ENCODE results near the gene OFD1. TPM values are rescaled to one million over a fixed set of nuclear protein-coding genes. Genes with fewer than 3 reads are reported as not detected.

Gene OFD1
- total and polyA plus RNA-seq, 4 donors: 8.4 to 61.6 (median 29.2) TPM

DNA sequence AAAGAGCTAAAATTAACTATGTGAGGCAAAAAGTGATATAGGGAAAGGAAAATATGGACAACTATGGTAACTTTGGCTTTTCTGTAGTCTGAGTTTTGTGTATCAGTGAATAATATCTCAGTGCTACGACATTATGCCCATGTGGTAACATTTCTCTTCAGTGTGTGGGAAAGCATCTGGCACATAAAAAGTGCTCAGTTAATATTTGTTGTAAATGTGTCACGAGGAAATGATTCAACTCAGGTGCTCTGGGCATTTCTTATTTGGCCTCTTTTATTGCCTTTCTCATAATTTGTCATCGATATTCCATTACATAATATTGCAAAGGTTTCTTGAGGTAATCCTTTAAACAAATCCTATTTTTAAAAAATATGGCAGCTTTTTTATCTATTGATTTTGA is 17.6 kb downstream of the OFD1 start:
- WGBS, 2 donors: 81 to 83% methylated on average over 3 of the region's 3 CpGs
- H3K4me1 ChIP-seq (ENCODE audit: control insufficient read depth in 1 of 2, insufficient read depth in 2 of 2, low read length in 2 of 2): no peaks in the 10 kb centered on the region
- no peak for ATAC-seq (ENCODE audit: low FRiP score)
- intact Hi-C loops (cut with DNase I): no loop called here
- no peak overlapping the region for H3K27ac ChIP-seq (ENCODE audit: low read depth in 1 of 2, low read length in 2 of 2)
- H3K27me3 ChIP-seq (ENCODE audit: control insufficient read depth in 1 of 2, insufficient read depth in 2 of 2, low read length in 1 of 2): no peaks in the 10 kb centered on the region
- no peak for DNase-seq
- no peak overlapping the region for H3K4me3 ChIP-seq (ENCODE audit: low read length in 2 of 2)
- no peaks in the 10 kb centered on the region for H3K9me3 ChIP-seq (ENCODE audit: control insufficient read depth, low read length)
- peaks cover 0 to 2% of the 10 kb centered on the region in 2 donors for H3K36me3 ChIP-seq (ENCODE audit: control insufficient read depth in 1 of 2, insufficient read depth in 2 of 2, low read length in 1 of 2)

DNA sequence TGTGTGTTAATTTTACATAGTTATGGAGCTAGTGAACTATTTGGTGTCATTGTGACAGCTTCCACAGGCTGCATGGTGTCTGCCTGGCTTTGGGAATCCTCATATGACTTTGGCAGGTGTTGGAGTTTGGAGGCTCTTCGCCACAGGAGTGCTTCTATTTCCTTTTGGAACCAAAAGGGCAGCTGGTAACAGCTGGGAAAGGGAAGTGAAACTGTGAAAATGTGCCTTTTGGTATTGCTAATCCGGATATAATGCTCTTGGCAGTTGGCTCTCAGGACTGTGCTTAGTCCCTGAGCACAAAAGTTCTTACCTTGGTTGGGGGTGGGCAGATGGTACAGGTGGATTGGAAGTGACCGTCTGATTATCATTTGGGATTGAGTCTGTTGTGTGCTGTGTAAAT is 18.1 kb downstream of the OFD1 start:
- intact Hi-C loops (cut with DNase I): no loop called here
- WGBS, 2 donors: 77 to 79% methylated on average over 3 of the region's 3 CpGs

DNA sequence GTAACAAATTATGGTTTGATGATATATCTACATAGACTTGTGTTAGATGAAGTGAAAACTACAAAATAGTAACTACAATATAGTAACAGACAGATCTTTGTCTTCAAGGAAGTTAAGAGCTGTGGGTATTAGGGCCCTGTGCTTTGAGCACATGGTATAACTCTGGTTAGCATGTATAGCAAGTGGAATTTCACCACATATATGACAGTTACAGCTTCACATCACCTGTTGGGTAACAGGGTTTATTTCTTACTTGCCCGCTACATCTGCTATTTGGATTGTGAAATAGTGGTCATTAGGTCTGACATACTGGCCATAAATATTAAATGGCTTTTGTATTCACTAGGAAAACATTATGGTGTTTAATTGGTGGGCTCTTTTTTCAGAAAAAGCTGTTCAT is 20.2 kb downstream of the OFD1 start:
- ATAC-seq (ENCODE audit: low FRiP score) (no peak), DNase-seq (no peak)
- Histone ChIP-seq H3K27ac (ENCODE audit: low read depth in 1 of 2, low read length in 2 of 2) (no peak overlapping the region), H3K9me3 (ENCODE audit: control insufficient read depth, low read length) (no peaks in the 10 kb centered on the region), H3K4me1 (ENCODE audit: control insufficient read depth in 1 of 2, insufficient read depth in 2 of 2, low read length in 2 of 2) (no peaks in the 10 kb centered on the region), H3K4me3 (ENCODE audit: low read length in 2 of 2) (no peak overlapping the region), H3K36me3 (ENCODE audit: control insufficient read depth in 1 of 2, insufficient read depth in 2 of 2, low read length in 1 of 2) (peaks cover 2% of the 10 kb centered on the region in 2 donors), H3K27me3 (ENCODE audit: control insufficient read depth in 1 of 2, insufficient read depth in 2 of 2, low read length in 1 of 2) (no peaks in the 10 kb centered on the region)
- 98 to 99% methylated on average over 1 of the region's 1 CpG for WGBS, 2 donors
- intact Hi-C loops (cut with DNase I): loop anchor here in 1 of 2 donors (5.0 kb wide), 1 partner anchor 273 kb away; the partner anchor contains the start of gene GEMIN8

More for the DNA sequence above, 18.1 kb downstream of the OFD1 start:
- Histone ChIP-seq H3K4me3 (ENCODE audit: low read length in 2 of 2) (no peak overlapping the region), H3K27me3 (ENCODE audit: control insufficient read depth in 1 of 2, insufficient read depth in 2 of 2, low read length in 1 of 2) (no peaks in the 10 kb centered on the region), H3K4me1 (ENCODE audit: control insufficient read depth in 1 of 2, insufficient read depth in 2 of 2, low read length in 2 of 2) (no peaks in the 10 kb centered on the region), H3K9me3 (ENCODE audit: control insufficient read depth, low read length) (no peaks in the 10 kb centered on the region), H3K36me3 (ENCODE audit: control insufficient read depth in 1 of 2, insufficient read depth in 2 of 2, low read length in 1 of 2) (peaks cover 0 to 2% of the 10 kb centered on the region in 2 donors), H3K27ac (ENCODE audit: low read depth in 1 of 2, low read length in 2 of 2) (no peak overlapping the region)
- DNase-seq: no peak
- no peak for ATAC-seq (ENCODE audit: low FRiP score)

DNA sequence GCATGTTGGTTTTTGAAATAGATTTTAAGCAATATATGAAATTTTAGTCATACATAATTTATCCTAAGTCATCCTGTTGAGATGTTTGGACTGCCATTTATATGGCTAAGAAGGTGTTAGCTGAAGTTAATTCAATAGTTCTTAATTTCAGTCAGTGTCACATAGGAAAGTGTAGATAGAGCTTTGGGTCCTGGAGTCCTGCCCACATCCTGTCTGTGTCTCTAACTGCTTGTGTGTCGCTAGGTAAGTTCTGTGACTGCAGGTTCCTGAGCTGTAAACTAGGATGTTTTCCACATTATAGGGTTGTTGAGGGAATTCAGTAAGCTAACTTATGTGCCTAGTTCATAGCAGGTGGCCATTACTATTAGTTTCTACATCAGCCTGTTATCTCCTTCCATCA is 20.7 kb downstream of the OFD1 start:
- no peak for ATAC-seq (ENCODE audit: low FRiP score)

DNA sequence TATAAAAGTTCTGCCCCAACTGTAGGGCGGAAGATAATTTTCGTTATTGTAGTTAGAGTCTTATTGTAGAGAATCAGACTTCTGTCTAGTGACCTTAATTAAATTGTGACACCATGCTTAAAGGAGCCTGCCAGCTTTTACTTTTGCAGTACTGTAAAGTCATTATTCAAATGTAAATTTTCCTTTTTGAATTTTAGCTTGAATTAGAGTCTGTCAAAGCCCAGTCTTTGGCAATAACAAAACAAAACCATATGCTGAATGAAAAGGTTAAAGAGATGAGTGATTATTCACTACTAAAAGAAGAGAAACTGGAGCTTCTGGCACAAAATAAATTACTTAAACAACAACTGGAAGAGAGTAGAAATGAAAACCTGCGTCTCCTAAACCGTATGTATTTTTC is 21.8 kb downstream of the OFD1 start:
- H3K4me1 ChIP-seq (ENCODE audit: control insufficient read depth in 1 of 2, insufficient read depth in 2 of 2, low read length in 2 of 2): no peaks in the 10 kb centered on the region
- no peaks in the 10 kb centered on the region for H3K9me3 ChIP-seq (ENCODE audit: control insufficient read depth, low read length)
- intact Hi-C loops (cut with DNase I): loop anchor here in 1 of 2 donors (5.0 kb wide), 1 partner anchor 271 kb away; the partner anchor contains the start of gene GEMIN8
- 91 to 93% methylated on average over 4 of the region's 4 CpGs for WGBS, 2 donors
- no peak overlapping the region for H3K27ac ChIP-seq (ENCODE audit: low read depth in 1 of 2, low read length in 2 of 2)
- H3K4me3 ChIP-seq (ENCODE audit: low read length in 2 of 2): no peak overlapping the region
- DNase-seq: no peak
- H3K36me3 ChIP-seq (ENCODE audit: control insufficient read depth in 1 of 2, insufficient read depth in 2 of 2, low read length in 1 of 2): peaks cover 2% of the 10 kb centered on the region in 2 donors
- ATAC-seq (ENCODE audit: low FRiP score): no peak
- no peaks in the 10 kb centered on the region for H3K27me3 ChIP-seq (ENCODE audit: control insufficient read depth in 1 of 2, insufficient read depth in 2 of 2, low read length in 1 of 2)

More for the DNA sequence above, 20.7 kb downstream of the OFD1 start:
- 81 to 84% methylated on average over 1 of the region's 1 CpG for WGBS, 2 donors
- no peaks in the 10 kb centered on the region for H3K9me3 ChIP-seq (ENCODE audit: control insufficient read depth, low read length)
- H3K4me3 ChIP-seq (ENCODE audit: low read length in 2 of 2): no peak overlapping the region
- intact Hi-C loops (cut with DNase I): loop anchor here in 1 of 2 donors (5.0 kb wide), 1 partner anchor 272 kb away; the partner anchor contains the start of gene GEMIN8
- no peak overlapping the region for H3K27ac ChIP-seq (ENCODE audit: low read depth in 1 of 2, low read length in 2 of 2)
- H3K4me1 ChIP-seq (ENCODE audit: control insufficient read depth in 1 of 2, insufficient read depth in 2 of 2, low read length in 2 of 2): no peaks in the 10 kb centered on the region
- no peak for DNase-seq
- peaks cover 2% of the 10 kb centered on the region in 2 donors for H3K36me3 ChIP-seq (ENCODE audit: control insufficient read depth in 1 of 2, insufficient read depth in 2 of 2, low read length in 1 of 2)
- no peaks in the 10 kb centered on the region for H3K27me3 ChIP-seq (ENCODE audit: control insufficient read depth in 1 of 2, insufficient read depth in 2 of 2, low read length in 1 of 2)

DNA sequence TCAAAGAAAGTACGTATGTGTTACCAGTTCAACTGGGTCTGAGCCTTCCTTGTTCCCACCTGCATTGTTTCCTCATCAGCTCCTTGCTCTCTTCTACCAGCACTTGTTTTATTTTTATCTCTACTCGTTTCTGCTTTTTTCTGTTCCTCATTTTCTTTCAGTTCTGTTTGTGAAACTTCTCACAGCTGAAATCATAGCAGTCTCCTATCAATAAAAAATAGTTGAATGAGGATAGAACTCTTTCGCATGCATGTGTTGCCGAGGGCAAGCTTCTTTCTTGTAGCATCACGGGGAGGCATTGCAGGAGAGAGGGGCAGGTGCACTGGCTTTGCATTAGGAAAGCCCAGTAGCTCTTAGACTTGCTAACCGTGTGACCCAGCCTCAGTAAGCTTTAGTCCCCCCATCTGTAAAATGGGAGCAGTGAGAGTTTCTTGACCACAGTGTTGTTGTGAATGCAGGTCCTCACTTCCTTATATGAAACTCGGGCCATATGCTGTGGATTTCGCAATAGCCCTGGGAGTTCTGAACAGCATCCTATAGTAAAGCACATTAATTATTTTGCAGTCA is 24.7 kb downstream of the OFD1 start:
- Histone ChIP-seq H3K4me3 (ENCODE audit: low read length in 2 of 2) (no peak overlapping the region), H3K4me1 (ENCODE audit: control insufficient read depth in 1 of 2, insufficient read depth in 2 of 2, low read length in 2 of 2) (peaks cover 0 to 2% of the 10 kb centered on the region in 2 donors), H3K36me3 (ENCODE audit: control insufficient read depth in 1 of 2, insufficient read depth in 2 of 2, low read length in 1 of 2) (peaks cover 2% of the 10 kb centered on the region in 2 donors), H3K9me3 (ENCODE audit: control insufficient read depth, low read length) (no peaks in the 10 kb centered on the region), H3K27ac (ENCODE audit: low read depth in 1 of 2, low read length in 2 of 2) (no peak overlapping the region), H3K27me3 (ENCODE audit: control insufficient read depth in 1 of 2, insufficient read depth in 2 of 2, low read length in 1 of 2) (no peaks in the 10 kb centered on the region)
- intact Hi-C loops (cut with DNase I): loop anchor here in 1 of 2 donors (5.0 kb wide), 1 partner anchor 268 kb away; the partner anchor contains the start of gene GEMIN8
- DNase-seq (no peak), ATAC-seq (ENCODE audit: low FRiP score) (no peak)
- 82 to 88% methylated on average over 8 of the region's 8 CpGs for WGBS, 2 donors

DNA sequence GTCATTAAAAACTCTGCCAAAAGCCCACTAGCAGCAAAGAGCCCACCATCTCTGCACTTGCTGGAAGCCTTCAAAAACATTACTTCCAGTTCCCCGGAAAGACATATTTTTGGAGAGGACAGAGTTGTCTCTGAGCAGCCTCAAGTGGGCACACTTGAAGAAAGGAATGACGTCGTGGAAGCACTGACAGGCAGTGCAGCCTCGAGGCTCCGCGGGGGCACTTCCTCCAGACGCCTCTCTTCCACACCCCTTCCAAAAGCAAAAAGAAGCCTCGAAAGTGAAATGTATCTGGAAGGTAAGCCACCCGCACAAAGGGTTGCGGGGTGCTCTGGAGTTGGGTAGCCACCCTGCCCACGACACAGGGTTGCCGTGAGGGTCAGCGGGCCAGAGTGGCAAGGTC is 25.9 kb downstream of the OFD1 start:
- Histone ChIP-seq H3K4me1 (ENCODE audit: control insufficient read depth in 1 of 2, insufficient read depth in 2 of 2, low read length in 2 of 2) (peaks cover 0 to 2% of the 10 kb centered on the region in 2 donors), H3K27ac (ENCODE audit: low read depth in 1 of 2, low read length in 2 of 2) (no peak overlapping the region), H3K36me3 (ENCODE audit: control insufficient read depth in 1 of 2, insufficient read depth in 2 of 2, low read length in 1 of 2) (peaks cover 2% of the 10 kb centered on the region in 2 donors), H3K4me3 (ENCODE audit: low read length in 2 of 2) (no peak overlapping the region), H3K9me3 (ENCODE audit: control insufficient read depth, low read length) (no peaks in the 10 kb centered on the region), H3K27me3 (ENCODE audit: control insufficient read depth in 1 of 2, insufficient read depth in 2 of 2, low read length in 1 of 2) (no peaks in the 10 kb centered on the region)
- ATAC-seq (ENCODE audit: low FRiP score) (no peak), DNase-seq (no peak)
- 60 to 81% methylated on average over 13 of the region's 13 CpGs for WGBS, 2 donors
- intact Hi-C loops (cut with DNase I): loop anchor here in 1 of 2 donors (10.0 kb wide), 1 partner anchor 134 kb away; no protein-coding TSS in a partner anchor

DNA sequence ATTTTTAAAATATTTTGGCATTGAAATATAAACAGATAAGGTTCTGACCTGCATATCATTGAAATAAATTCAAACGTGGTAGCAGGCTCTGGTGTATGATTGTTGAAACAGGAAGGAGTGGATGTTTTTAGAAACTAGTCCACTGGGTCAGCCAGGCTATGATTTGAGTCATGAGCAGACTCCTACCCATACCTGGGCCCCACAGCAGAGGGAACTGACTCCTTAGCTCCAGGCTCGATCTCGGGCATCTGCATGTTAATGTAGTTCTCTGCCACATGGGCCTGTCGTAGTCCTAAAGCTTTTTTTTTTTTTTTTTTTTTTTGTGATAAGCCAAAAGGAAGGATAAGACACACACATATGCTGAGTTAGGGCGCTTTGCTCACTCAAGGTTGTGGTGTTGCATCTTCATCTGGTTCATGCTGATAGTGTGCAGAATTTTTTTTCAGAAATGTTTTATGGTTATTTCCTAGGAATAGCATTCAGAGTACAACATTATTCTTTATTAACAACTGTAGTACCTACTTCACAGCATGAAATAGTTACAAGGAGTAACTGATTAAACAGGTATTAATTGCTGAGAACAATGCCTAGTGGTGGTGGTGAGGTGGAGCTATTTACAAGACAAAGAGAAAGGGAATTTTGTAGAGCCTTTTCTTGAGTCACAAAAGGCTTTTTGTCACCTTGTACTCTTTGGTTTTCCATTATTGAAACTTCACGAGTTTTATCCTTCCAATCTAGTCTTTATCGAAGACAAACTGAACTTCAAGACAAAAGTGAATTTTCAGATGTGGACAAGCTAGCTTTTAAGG is 27.3 kb downstream of the OFD1 start:
- Histone ChIP-seq H3K36me3 (ENCODE audit: control insufficient read depth in 1 of 2, insufficient read depth in 2 of 2, low read length in 1 of 2) (peaks cover 2% of the 10 kb centered on the region in 2 donors), H3K27me3 (ENCODE audit: control insufficient read depth in 1 of 2, insufficient read depth in 2 of 2, low read length in 1 of 2) (no peaks in the 10 kb centered on the region), H3K9me3 (ENCODE audit: control insufficient read depth, low read length) (no peaks in the 10 kb centered on the region), H3K4me3 (ENCODE audit: low read length in 2 of 2) (no peak overlapping the region), H3K4me1 (ENCODE audit: control insufficient read depth in 1 of 2, insufficient read depth in 2 of 2, low read length in 2 of 2) (peaks cover 0 to 2% of the 10 kb centered on the region in 2 donors), H3K27ac (ENCODE audit: low read depth in 1 of 2, low read length in 2 of 2) (no peak overlapping the region)
- intact Hi-C loops (cut with DNase I): loop anchor here in 1 of 2 donors (10.0 kb wide), 1 partner anchor 133 kb away; no protein-coding TSS in a partner anchor
- WGBS, 2 donors: 43 to 60% methylated on average over 7 of the region's 7 CpGs
- no peak for DNase-seq
- ATAC-seq (ENCODE audit: low FRiP score): no peak

All from aorta (tissue), 5 donors.